Measurements from ENCODE around the gene ATRNL1.

- TF ChIP-seq EZH2phosphoT487 (IDR thresholded peaks at IDR 0.05; ENCODE audit: insufficient read depth, low read depth) (no peak), EZH2 (IDR thresholded peaks at IDR 0.05; ENCODE audit: insufficient read depth, poor library complexity, severe bottlenecking) (no peak)
Observed at GRCh38 chr10:115818012-115818411, 724.8 kb downstream of the ATRNL1 start.
